Ovary (tissue), 9 donors: ENCODE data around the gene CHKA. TPM values are rescaled to one million over a fixed set of nuclear protein-coding genes. Genes with fewer than 3 reads are reported as not detected.

Experiments
- DNase-seq, 5 donors: peaks; one replicate each; pipeline ENCODE4 v3.0.0-alpha.2; 2019 to 2020
- H3K27ac ChIP-seq, 2 donors: fragments of 200-600 bp; one replicate each; pipeline versions ENCODE4 v1.5.1 to v1.8.0; 2019 to 2022
- H3K27me3 ChIP-seq: fragments of 200-600 bp; one replicate; pipeline ENCODE4 v1.8.0; 2022
- H3K36me3 ChIP-seq: fragments of 200-600 bp; sonication (generic); one replicate; pipeline ENCODE4 v1.5.1; 2019
- H3K4me1 ChIP-seq: one replicate; pipeline ENCODE4 v1.8.1; 2013; ENCODE audit warnings: mild to moderate bottlenecking, moderate library complexity; ENCODE audit not compliant: insufficient read depth
- H3K4me3 ChIP-seq: fragments of 200-600 bp; sonication (generic); one replicate; pipeline ENCODE4 v1.5.1; 2017
- H3K9me3 ChIP-seq, 2 donors: fragments of 200-600 bp in 1 of 2; sonication (generic) in 1 of 2; one replicate each; pipeline versions ENCODE4 v1.5.1 to v1.8.1; 2013 to 2019; ENCODE audit warnings: mild to moderate bottlenecking in 1 of 2, moderate library complexity in 1 of 2
- CTCF ChIP-seq, 3 donors: fragments of 450-650 bp in 2 of 3; fragments of 200-600 bp in 1 of 3; IDR thresholded peaks; one replicate each; pipeline versions ENCODE4 v1.5.1 to v1.8.0; 2016 to 2022; ENCODE audit warnings: antibody characterized with exemption in 3 of 3, mild to moderate bottlenecking in 1 of 3
- EP300 ChIP-seq: sonication (generic); formaldehyde crosslinking; IDR thresholded peaks from one replicate; pipeline ENCODE4 v1.6.1; 2017; ENCODE audit warnings: antibody characterized with exemption
- POLR2A ChIP-seq: fragments of 450-650 bp; IDR thresholded peaks from one replicate; pipeline ENCODE4 v1.6.1; 2017; ENCODE audit warnings: antibody characterized with exemption, mild to moderate bottlenecking, moderate library complexity
- WGBS, 3 donors: extraction: QIAGEN DNeasy Blood & Tissue Kit in 1 of 3; methylation state at CpG; one replicate each; pipeline versions ENCODE4 v1.1.5 to v1.1.7; 2013 to 2017; 5-methylcytosine and 5-hydroxymethylcytosine counted together
- intact Hi-C, 4 donors: fragments of 100-400 bp; cut with DNase I; formaldehyde crosslinking; loops; one replicate each; pipeline versions ENCODE4 v1.11.0 to v1.15.1; 2022 to 2023
- polyA plus RNA-seq, 2 donors: library from polyadenylated mRNA; stranded (reverse); fragments of 200-250 nt in 1 of 2; fragments of 350-450 nt in 1 of 2; fragmentation: Illumina TruSeq in 1 of 2; extraction: RNeasy Lipid Tissue Mini Kit (QIAGEN cat#74804) in 1 of 2; gene quantifications; one replicate each; pipeline ENCODE4 v1.2.3, GENCODE V29; 2013 to 2014
- total RNA-seq, 7 donors: library from RNA; depleted of rRNA in 2 of 7; stranded (reverse); fragments of >200 nt in 2 of 7; fragmentation: NEBNext Ultra II Directional in 3 of 7; extraction: Animal tissue kit (Norgen Biotek cat#: 25700) in 3 of 7; gene quantifications; one replicate each; pipeline versions ENCODE4 v1.1.0 to v1.2.4, GENCODE V29; 2016 to 2023
- donor health status: DM: no; HTN: no; CAD: no; lungs with moderate emphysema.
- donor health status: DM: no; HTN: no; CAD: no.
- donor health status: Bipolar disorder and iron deficiency.
- donor health status: DM: yes; HTN: yes; CAD: no.
- donor health status: DM: no; HTN: no; CAD: no.
- donor health status: DM: yes; HTN: yes; CAD: no.

The CHKA gene
- total and polyA plus RNA-seq, 9 donors = 15.6 to 45.3 (median 30.5) TPM

- H3K9me3 ChIP-seq = no peaks in the 10 kb centered on the region
- intact Hi-C loops = no loop called here
- DNase-seq = no peak
- no peaks in the 10 kb centered on the region for H3K36me3 ChIP-seq
- H3K4me3 ChIP-seq = no peak overlapping the region
- WGBS, 3 donors = 17 to 22% (median 19%) methylated on average over 4 of the region's 4 CpGs
- TF ChIP-seq POLR2A (no peak), CTCF (IDR thresholded peaks at IDR 0.05) (no peak), EP300 (no peak)
- no peaks in the 10 kb centered on the region for H3K27me3 ChIP-seq
- peak overlapping the region in 1 of 2 donors; percentile 17 for H3K27ac ChIP-seq
- no peaks in the 10 kb centered on the region for H3K4me1 ChIP-seq
Observed at GRCh38 chr11:68138237-68138636, 17.0 kb upstream of the CHKA start.

DNA sequence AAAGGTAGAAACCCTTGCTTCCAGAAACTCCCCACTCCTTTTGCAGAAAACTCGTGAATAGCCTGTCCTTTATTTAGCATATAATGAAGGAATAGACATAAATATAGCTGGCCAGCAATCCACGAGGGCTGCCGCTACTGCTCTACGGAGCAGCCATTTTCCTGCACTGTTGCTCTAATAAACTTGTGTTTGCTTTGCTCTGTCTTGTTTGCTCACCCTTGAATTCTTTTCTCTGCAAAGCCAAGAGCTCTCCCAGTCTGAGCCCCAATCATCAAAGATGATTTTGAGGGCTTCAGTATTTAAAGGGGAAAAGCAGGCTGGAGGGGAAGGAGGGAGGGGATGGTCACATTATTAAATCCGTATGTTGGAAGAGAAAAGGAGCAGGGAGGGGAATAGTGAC, 16.6 kb upstream of the CHKA start:
- no peaks in the 10 kb centered on the region for H3K27me3 ChIP-seq
- peak in 1 of 5 donors; percentile 20 for DNase-seq
- intact Hi-C loops = no loop called here
- H3K36me3 ChIP-seq = no peaks in the 10 kb centered on the region
- H3K9me3 ChIP-seq = no peaks in the 10 kb centered on the region
- TF ChIP-seq CTCF (IDR thresholded peaks at IDR 0.05) = no peak
- no peak for TF ChIP-seq POLR2A
- no peak for TF ChIP-seq EP300
- H3K27ac ChIP-seq = peak overlapping the region in 1 of 2 donors; percentile 17
- 11 to 24% (median 14%) methylated on average over 5 of the region's 5 CpGs for WGBS, 3 donors
- no peaks in the 10 kb centered on the region for H3K4me1 ChIP-seq
- no peak overlapping the region for H3K4me3 ChIP-seq

- DNase-seq = peak in 1 of 5 donors; percentile 9
- TF ChIP-seq EP300 (no peak), CTCF (IDR thresholded peaks at IDR 0.05) (no peak), POLR2A (no peak)
- no peaks in the 10 kb centered on the region for H3K4me1 ChIP-seq
- H3K36me3 ChIP-seq = no peaks in the 10 kb centered on the region
- no peak overlapping the region for H3K4me3 ChIP-seq
- WGBS, 3 donors = 87 to 95% (median 94%) methylated on average over 8 of the region's 8 CpGs
- no peak overlapping the region for H3K27ac ChIP-seq
- no peaks in the 10 kb centered on the region for H3K27me3 ChIP-seq
- no peaks in the 10 kb centered on the region for H3K9me3 ChIP-seq
- intact Hi-C loops = no loop called here
Observed at GRCh38 chr11:68136866-68137265, 15.7 kb upstream of the CHKA start.

GRCh38 chr11:68135161-68135560, 14.0 kb upstream of the CHKA start:
- DNase-seq = peak in 1 of 5 donors; percentile 7
- intact Hi-C loops = no loop called here
- no peak overlapping the region for H3K27ac ChIP-seq

More at GRCh38 chr11:68135161-68135560, 14.0 kb upstream of the CHKA start:
- TF ChIP-seq EP300 = no peak
- TF ChIP-seq POLR2A = no peak
- no peak for TF ChIP-seq CTCF (IDR thresholded peaks at IDR 0.05)
- Histone ChIP-seq H3K36me3 (no peaks in the 10 kb centered on the region), H3K9me3 (no peaks in the 10 kb centered on the region), H3K4me1 (no peaks in the 10 kb centered on the region), H3K4me3 (no peak overlapping the region), H3K27me3 (no peaks in the 10 kb centered on the region)
- WGBS, 3 donors = 62 to 90% (median 81%) methylated on average over 3 of the region's 3 CpGs
